Mesendoderm (in vitro differentiated cells): ENCODE results near the gene SMARCA2.

Experiments used
- DNase-seq: peaks from one replicate; pipeline ENCODE4 v3.0.0; 2013
- H2AK5ac ChIP-seq: 2 replicates; pipeline ENCODE4 v1.6.1; 2013; ENCODE audit warnings: low read length, inconsistent platforms
- H2BK120ac ChIP-seq: 2 replicates; pipeline ENCODE4 v1.6.1; 2013; ENCODE audit warnings: low read depth, mild to moderate bottlenecking, low read length, moderate library complexity, mixed read lengths
- H2BK15ac ChIP-seq: replicated peaks from 2 replicates; pipeline ENCODE4 v1.6.1; 2013; ENCODE audit warnings: low read depth, mild to moderate bottlenecking, moderate library complexity
- H2BK5ac ChIP-seq: 2 replicates; pipeline ENCODE4 v1.6.1; 2013; ENCODE audit warnings: low read length, inconsistent platforms
- H3K18ac ChIP-seq: 2 replicates; pipeline ENCODE4 v1.6.1; 2013; ENCODE audit warnings: mild to moderate bottlenecking, low read length, mixed read lengths
- H3K23ac ChIP-seq: one replicate; pipeline ENCODE4 v1.6.1; 2013; ENCODE audit warnings: low read length
- H3K27ac ChIP-seq: 2 replicates; pipeline ENCODE4 v1.5.1; 2013; ENCODE audit warnings: low read depth, mild to moderate bottlenecking, inconsistent platforms, low read length, moderate library complexity
- H3K27me3 ChIP-seq: 2 replicates; pipeline ENCODE4 v1.6.1; 2013; ENCODE audit warnings: low read length, control low read depth, mild to moderate bottlenecking, inconsistent platforms; ENCODE audit not compliant: insufficient read depth, poor library complexity
- H3K36me3 ChIP-seq: 2 replicates; pipeline ENCODE4 v1.6.1; 2013; ENCODE audit warnings: low read length, inconsistent platforms; ENCODE audit not compliant: control insufficient read depth, insufficient read depth
- H3K4ac ChIP-seq: one replicate; pipeline ENCODE4 v1.6.1; 2013; ENCODE audit warnings: low read depth, mild to moderate bottlenecking, low read length, moderate library complexity
- H3K4me1 ChIP-seq: 2 replicates; pipeline ENCODE4 v1.6.1; 2013; ENCODE audit warnings: low read depth, low read length, inconsistent platforms; ENCODE audit not compliant: control insufficient read depth
- H3K4me2 ChIP-seq: 2 replicates; pipeline ENCODE4 v1.6.1; 2013; ENCODE audit warnings: low read length
- H3K4me3 ChIP-seq: 2 replicates; pipeline ENCODE4 v1.5.1; 2013; ENCODE audit warnings: mild to moderate bottlenecking, low read length
- H3K56ac ChIP-seq: one replicate; pipeline ENCODE4 v1.6.1; 2013; ENCODE audit warnings: low read length
- H3K79me1 ChIP-seq: 2 replicates; pipeline ENCODE4 v1.6.1; 2013; ENCODE audit warnings: low read length, inconsistent platforms
- H3K79me2 ChIP-seq: 2 replicates; pipeline ENCODE4 v1.6.1; 2013; ENCODE audit warnings: mild to moderate bottlenecking, low read length; ENCODE audit not compliant: control insufficient read depth, insufficient read depth
- H3K9ac ChIP-seq: 2 replicates; pipeline ENCODE4 v1.6.1; 2013; ENCODE audit warnings: low read length, inconsistent platforms
- H4K5ac ChIP-seq: one replicate; pipeline ENCODE4 v1.6.1; 2013; ENCODE audit warnings: low read length
- H4K8ac ChIP-seq: one replicate; pipeline ENCODE4 v1.6.1; 2013; ENCODE audit warnings: low read depth, mild to moderate bottlenecking, control low read depth, low read length, moderate library complexity
- WGBS: extraction: QIAGEN DNeasy Blood & Tissue Kit; methylation state at CpG from one replicate; pipeline ENCODE4 v1.1.7; 2013; ENCODE audit warnings: low lambda C conversion rate, missing lambda C conversion rate; ENCODE audit not compliant: insufficient coverage; ENCODE audit errors: extremely low coverage; 5-methylcytosine and 5-hydroxymethylcytosine counted together

SMARCA2 gene

GRCh38 chr9:2180704-2181103 lies 165.6 kb downstream of the SMARCA2 start:
- H2AK5ac ChIP-seq: no peak overlapping the region
- no peak overlapping the region for H2BK120ac ChIP-seq
- no peak overlapping the region for H3K23ac ChIP-seq
- H4K8ac ChIP-seq: no peak overlapping the region
- H2BK5ac ChIP-seq: no peak overlapping the region
- H3K36me3 ChIP-seq: no peaks in the 10 kb centered on the region
- H2BK15ac ChIP-seq: no peak overlapping the region
- WGBS: no CpG with 5 or more reads among the region's 2 CpGs
- DNase-seq: peak; percentile 79
- no peak overlapping the region for H3K56ac ChIP-seq
- no peaks in the 10 kb centered on the region for H3K79me2 ChIP-seq
- H3K4me3 ChIP-seq: no peak overlapping the region
- H3K18ac ChIP-seq: no peak overlapping the region
- H3K4me1 ChIP-seq: peaks cover 2% of the 10 kb centered on the region
- no peak overlapping the region for H3K4me2 ChIP-seq
- no peak overlapping the region for H3K4ac ChIP-seq
- H3K9ac ChIP-seq: no peak overlapping the region
- H3K27me3 ChIP-seq: no peaks in the 10 kb centered on the region
- no peak overlapping the region for H4K5ac ChIP-seq
- H3K27ac ChIP-seq: no peak overlapping the region
- H3K79me1 ChIP-seq: no peaks in the 10 kb centered on the region

GRCh38 chr9:2181792-2182191 lies 166.6 kb downstream of the SMARCA2 start:
- H3K9ac ChIP-seq: peak overlapping the region; percentile 60
- no peaks in the 10 kb centered on the region for H3K79me2 ChIP-seq
- H2BK120ac ChIP-seq: peak overlapping the region; percentile 56
- peak overlapping the region; percentile 13 for H4K5ac ChIP-seq
- no peak overlapping the region for H3K23ac ChIP-seq
- H2BK15ac ChIP-seq: no peak overlapping the region
- H3K79me1 ChIP-seq: no peaks in the 10 kb centered on the region
- peak overlapping the region; percentile 85 for H3K18ac ChIP-seq
- H2BK5ac ChIP-seq: no peak overlapping the region
- peak overlapping the region; percentile 85 for H3K56ac ChIP-seq
- no peaks in the 10 kb centered on the region for H3K27me3 ChIP-seq
- peaks cover 2% of the 10 kb centered on the region for H3K4me1 ChIP-seq
- no peaks in the 10 kb centered on the region for H3K36me3 ChIP-seq
- H3K4me3 ChIP-seq: no peak overlapping the region
- H3K4ac ChIP-seq: no peak overlapping the region
- H2AK5ac ChIP-seq: no peak overlapping the region
- WGBS: no CpG with 5 or more reads among the region's 7 CpGs
- H3K4me2 ChIP-seq: no peak overlapping the region
- DNase-seq: peak; percentile 87
- no peak overlapping the region for H3K27ac ChIP-seq
- H4K8ac ChIP-seq: no peak overlapping the region

- Histone ChIP-seq H4K8ac (no peak overlapping the region), H2AK5ac (no peak overlapping the region), H3K27me3 (no peaks in the 10 kb centered on the region), H3K23ac (no peak overlapping the region), H3K79me2 (no peaks in the 10 kb centered on the region), H3K27ac (no peak overlapping the region), H3K9ac (no peak overlapping the region), H3K79me1 (no peaks in the 10 kb centered on the region), H2BK120ac (no peak overlapping the region), H3K56ac (no peak overlapping the region), H2BK15ac (no peak overlapping the region), H3K4ac (no peak overlapping the region), H4K5ac (no peak overlapping the region), H3K36me3 (no peaks in the 10 kb centered on the region), H3K18ac (no peak overlapping the region), H3K4me3 (no peak overlapping the region), H3K4me2 (no peak overlapping the region), H3K4me1 (no peaks in the 10 kb centered on the region), H2BK5ac (no peak overlapping the region)
- no peak for DNase-seq
- WGBS: no CpG with 5 or more reads among the region's 14 CpGs
Measured at GRCh38 chr9:2190939-2191608, 175.9 kb downstream of the SMARCA2 start.

- H3K4me2 ChIP-seq: no peak overlapping the region
- no peak overlapping the region for H3K4me3 ChIP-seq
- H3K4ac ChIP-seq: no peak overlapping the region
- no peak overlapping the region for H2BK15ac ChIP-seq
- H3K27me3 ChIP-seq: no peaks in the 10 kb centered on the region
- no peak for DNase-seq
- H3K27ac ChIP-seq: no peak overlapping the region
- no peak overlapping the region for H3K9ac ChIP-seq
- H3K56ac ChIP-seq: no peak overlapping the region
- no peak overlapping the region for H4K5ac ChIP-seq
- H2BK5ac ChIP-seq: no peak overlapping the region
- H3K36me3 ChIP-seq: no peaks in the 10 kb centered on the region
- H3K4me1 ChIP-seq: no peaks in the 10 kb centered on the region
- H3K23ac ChIP-seq: no peak overlapping the region
- no peaks in the 10 kb centered on the region for H3K79me1 ChIP-seq
- H2AK5ac ChIP-seq: no peak overlapping the region
- no peaks in the 10 kb centered on the region for H3K79me2 ChIP-seq
- no peak overlapping the region for H4K8ac ChIP-seq
- no peak overlapping the region for H2BK120ac ChIP-seq
- no CpG with 5 or more reads among the region's 4 CpGs for WGBS
- no peak overlapping the region for H3K18ac ChIP-seq
Measured at GRCh38 chr9:2191609-2191972, 176.4 kb downstream of the SMARCA2 start.

GRCh38 chr9:2192356-2192979 lies 177.3 kb downstream of the SMARCA2 start:
- no CpG with 5 or more reads among the region's 5 CpGs for WGBS
- no peak overlapping the region for H2BK120ac ChIP-seq
- no peak overlapping the region for H2BK5ac ChIP-seq
- no peak overlapping the region for H3K4me2 ChIP-seq
- no peaks in the 10 kb centered on the region for H3K79me2 ChIP-seq
- H3K4me3 ChIP-seq: no peak overlapping the region
- no peak overlapping the region for H3K56ac ChIP-seq
- no peak overlapping the region for H3K18ac ChIP-seq
- DNase-seq: no peak
- H4K8ac ChIP-seq: no peak overlapping the region
- no peaks in the 10 kb centered on the region for H3K79me1 ChIP-seq
- H3K27ac ChIP-seq: no peak overlapping the region
- no peak overlapping the region for H3K9ac ChIP-seq
- H2BK15ac ChIP-seq: no peak overlapping the region
- no peaks in the 10 kb centered on the region for H3K4me1 ChIP-seq
- H4K5ac ChIP-seq: no peak overlapping the region
- H3K4ac ChIP-seq: no peak overlapping the region
- no peaks in the 10 kb centered on the region for H3K27me3 ChIP-seq
- H3K23ac ChIP-seq: no peak overlapping the region
- no peaks in the 10 kb centered on the region for H3K36me3 ChIP-seq
- H2AK5ac ChIP-seq: no peak overlapping the region

GRCh38 chr9:2193552-2193951 lies 178.4 kb downstream of the SMARCA2 start:
- Histone ChIP-seq H3K79me1 (no peaks in the 10 kb centered on the region), H2BK120ac (no peak overlapping the region), H3K9ac (no peak overlapping the region), H2BK5ac (no peak overlapping the region), H2BK15ac (no peak overlapping the region), H3K27ac (no peak overlapping the region), H3K4me2 (no peak overlapping the region), H3K4me3 (no peak overlapping the region), H2AK5ac (no peak overlapping the region), H3K56ac (no peak overlapping the region), H3K23ac (no peak overlapping the region), H3K4me1 (no peaks in the 10 kb centered on the region), H4K8ac (no peak overlapping the region), H4K5ac (no peak overlapping the region), H3K4ac (no peak overlapping the region), H3K18ac (no peak overlapping the region), H3K36me3 (no peaks in the 10 kb centered on the region), H3K79me2 (no peaks in the 10 kb centered on the region), H3K27me3 (no peaks in the 10 kb centered on the region)
- no peak for DNase-seq
- no CpG with 5 or more reads among the region's 2 CpGs for WGBS
